HG03460 (cell line): ENCODE data around the gene C1QBP.
"Not testable (repeated sequence)": the region's sequence is repeated elsewhere in the genome, so short reads cannot be mapped to it uniquely, and the experiment has no call there.

Source experiments
- ATAC-seq: cut with Tn5 transposase; IDR thresholded peaks from one replicate; pipeline ENCODE4 v1.9.1; 2021; ENCODE audit not compliant: unreplicated experiment

The C1QBP gene

GRCh38 chr17:5438716-5439445, at the start of gene C1QBP:
C1QBP (minus strand) TSS chr17:5439155; CDS start chr17:5439073, 82 bp downstream.
- peak; percentile 77 for ATAC-seq

GRCh38 chr17:5488752-5489151, 49.8 kb upstream of the C1QBP start:
- ATAC-seq: no peak

GRCh38 chr17:5486206-5487124, 47.5 kb upstream of the C1QBP start, which contains the start of gene MIS12:
MIS12 (plus strand) TSS chr17:5486566; CDS start chr17:5488863, 2,297 bp downstream.
- peak; percentile 83 for ATAC-seq

DNA sequence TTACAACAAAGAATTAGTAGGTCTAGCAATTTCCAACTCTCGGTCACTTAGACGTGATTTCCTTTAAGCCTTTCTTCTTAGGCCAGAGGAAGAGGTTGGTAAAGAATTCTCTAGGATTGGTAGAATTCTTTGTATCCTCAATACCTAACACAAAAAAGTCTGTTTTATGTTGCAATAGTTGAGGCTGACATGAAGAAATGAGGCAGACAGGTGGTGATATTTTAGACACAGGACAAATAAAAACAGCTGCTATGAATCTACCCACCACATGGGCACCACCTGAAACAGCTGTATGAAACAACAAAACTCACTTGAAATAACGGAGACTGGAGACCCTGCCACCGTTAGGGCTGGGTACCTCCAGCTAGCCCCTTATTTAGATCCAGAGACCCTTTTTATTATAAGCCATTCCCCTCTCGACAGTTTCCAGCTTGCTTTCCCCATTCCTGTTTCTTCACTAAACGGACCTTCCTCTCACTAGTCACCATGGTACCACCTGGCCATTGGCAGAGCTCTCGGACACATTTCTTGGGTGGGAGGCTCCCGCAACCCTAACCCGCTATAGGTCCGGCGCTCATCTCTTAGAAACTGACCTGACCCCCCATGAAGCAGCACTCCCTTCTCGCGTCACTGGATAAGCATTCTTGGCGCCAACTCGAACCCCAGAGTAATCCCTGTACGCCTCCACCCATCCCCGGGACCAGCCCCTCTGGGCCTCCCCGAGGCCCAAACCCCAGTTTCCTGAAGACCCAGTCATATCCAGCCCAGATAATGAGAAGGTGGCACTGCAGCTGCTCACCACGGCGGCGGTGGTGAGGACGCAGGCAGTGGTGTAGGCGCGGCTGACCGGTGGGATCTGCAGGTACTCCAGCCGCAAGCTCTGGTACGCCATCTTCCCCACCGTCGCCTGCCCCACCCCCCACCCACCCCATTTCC, 46.6 kb upstream of the C1QBP start, which contains the start of gene DERL2:
TSS of gene DERL2 (minus strand) at position 909 of the 936 bp plus-strand sequence. CDS start at position 892, 17 bp downstream.
- ATAC-seq: peak; percentile 25

GRCh38 chr17:5481451-5481850, 42.5 kb upstream of the C1QBP start:
- no peak for ATAC-seq

DNA sequence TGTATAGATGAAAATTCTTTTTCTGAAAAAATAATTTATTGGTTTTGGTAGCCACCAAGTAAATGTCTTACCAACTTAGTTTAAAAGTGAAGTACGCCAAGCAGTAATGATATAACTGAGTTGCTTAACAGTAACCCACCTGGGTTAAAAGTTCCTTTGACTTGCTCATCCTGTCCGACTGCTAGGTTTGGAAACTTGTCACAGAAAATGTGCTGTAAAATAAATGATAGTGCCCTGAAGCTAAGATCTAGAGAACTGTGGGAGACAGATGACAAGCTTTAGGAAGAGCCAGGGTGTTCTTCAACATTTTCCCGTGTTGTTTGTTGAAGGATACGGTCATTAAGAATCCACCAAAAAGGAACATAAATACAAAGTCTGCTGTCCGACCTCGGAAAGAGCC, 42.0 kb upstream of the C1QBP start:
- ATAC-seq: no peak

GRCh38 chr17:5478992-5479391, 40.0 kb upstream of the C1QBP start:
- no peak for ATAC-seq

GRCh38 chr17:5473906-5474305, 35.0 kb upstream of the C1QBP start:
- no peak for ATAC-seq

- ATAC-seq: no peak
Observed at GRCh38 chr17:5472511-5472910, 33.6 kb upstream of the C1QBP start.

- ATAC-seq: no peak
Observed at GRCh38 chr17:5468075-5468473, 29.1 kb upstream of the C1QBP start.

- ATAC-seq: no peak
Observed at GRCh38 chr17:5467416-5467815, 28.5 kb upstream of the C1QBP start.

GRCh38 chr17:5466295-5466694, 27.3 kb upstream of the C1QBP start:
- ATAC-seq: no peak

GRCh38 chr17:5464717-5465507, 26.0 kb upstream of the C1QBP start:
- no peak for ATAC-seq

- no peak for ATAC-seq
Observed at GRCh38 chr17:5446786-5447185, 7.8 kb upstream of the C1QBP start.

- no peak for ATAC-seq
Observed at GRCh38 chr17:5444209-5444608, 5.3 kb upstream of the C1QBP start.

GRCh38 chr17:5443728-5444127, 4.8 kb upstream of the C1QBP start:
- ATAC-seq: no peak

- ATAC-seq: no peak
Observed at GRCh38 chr17:5439446-5439764, 450 bp upstream of the C1QBP start.

DNA sequence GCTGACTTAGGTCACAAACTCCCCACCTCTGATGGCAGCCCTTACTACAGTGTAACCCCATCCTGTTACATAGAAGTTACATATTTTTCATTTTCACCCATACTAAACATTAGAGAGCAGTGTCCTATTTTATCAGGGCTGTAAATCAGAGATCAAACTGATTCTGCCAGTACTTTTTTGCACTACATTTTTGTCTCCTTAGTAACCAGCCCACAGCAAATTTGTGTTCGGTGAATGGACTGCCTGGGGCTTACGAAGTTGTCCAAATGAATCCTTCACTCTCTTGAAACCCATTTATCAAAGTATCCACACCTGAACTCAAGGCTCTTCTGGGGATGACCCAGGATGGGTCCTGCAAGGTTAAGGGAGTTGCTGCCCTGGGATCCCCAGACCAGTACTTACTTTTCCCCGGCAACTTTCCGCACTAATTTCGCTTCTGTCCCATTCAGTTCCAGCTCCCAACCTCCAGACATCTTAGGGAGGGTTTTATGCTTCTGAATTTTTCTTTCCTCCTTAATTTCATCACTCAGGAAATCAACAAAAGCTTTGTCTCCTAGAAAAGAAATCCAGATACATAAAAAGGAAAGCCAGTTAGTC, 1.1 kb downstream of the C1QBP start:
- no peak for ATAC-seq

GRCh38 chr17:5435781-5436315, 3.1 kb downstream of the C1QBP start:
- not testable (repeated sequence) for ATAC-seq
